KG1 (cell line): Measurements from ENCODE around the gene FEM1A.
"Not testable (repeated sequence)": the region's sequence is repeated elsewhere in the genome, so short reads cannot be mapped to it uniquely, and the experiment has no call there.

Source experiments
- DNase-seq: peaks from one replicate; lab custom pipeline; 2025; lab: John Stamatoyannopoulos, UW

Gene FEM1A

DNA sequence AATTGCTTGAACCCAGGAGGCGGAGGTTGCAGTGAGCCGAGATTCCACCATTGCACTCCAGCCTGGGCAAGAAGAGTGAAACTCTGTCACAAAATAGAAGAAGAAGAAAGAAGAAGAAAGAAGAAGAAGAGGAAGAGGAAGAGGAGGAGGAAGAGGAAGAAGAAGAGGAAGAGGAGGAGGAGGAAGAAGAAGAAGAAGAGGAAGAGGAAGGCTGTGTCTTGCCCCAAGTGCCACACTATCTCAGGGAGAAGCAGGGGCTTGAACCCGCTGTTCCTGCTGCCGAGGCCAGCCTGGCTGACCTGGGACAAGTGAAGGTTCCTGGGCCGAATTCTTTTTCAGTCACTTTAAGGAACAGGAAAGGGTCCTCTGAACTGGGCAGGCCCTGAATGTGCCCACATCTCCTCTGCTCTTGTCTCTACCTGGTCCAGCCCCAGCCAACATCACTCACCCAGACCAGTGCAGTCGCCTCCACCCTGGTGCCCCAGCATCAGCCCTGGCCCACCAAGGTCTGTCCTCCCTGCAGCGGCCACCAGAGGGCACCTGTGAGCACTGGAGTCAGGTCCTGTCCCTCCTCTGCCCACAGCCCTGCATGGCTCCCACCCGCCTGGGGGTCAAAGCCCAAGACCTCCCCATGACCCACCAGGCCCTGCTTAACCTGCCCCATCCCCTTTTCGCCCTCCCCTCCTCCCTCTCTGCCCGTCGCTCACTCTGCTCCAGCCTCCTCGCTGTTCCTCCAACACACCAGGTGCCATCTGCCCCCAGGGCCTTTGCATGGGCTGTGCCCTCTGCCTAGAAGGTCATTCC, 20.0 kb downstream of the FEM1A start:
- peak; percentile 48 for DNase-seq

GRCh38 chr19:4814625-4815425, 23.3 kb downstream of the FEM1A start:
- DNase-seq, result no peak

DNA sequence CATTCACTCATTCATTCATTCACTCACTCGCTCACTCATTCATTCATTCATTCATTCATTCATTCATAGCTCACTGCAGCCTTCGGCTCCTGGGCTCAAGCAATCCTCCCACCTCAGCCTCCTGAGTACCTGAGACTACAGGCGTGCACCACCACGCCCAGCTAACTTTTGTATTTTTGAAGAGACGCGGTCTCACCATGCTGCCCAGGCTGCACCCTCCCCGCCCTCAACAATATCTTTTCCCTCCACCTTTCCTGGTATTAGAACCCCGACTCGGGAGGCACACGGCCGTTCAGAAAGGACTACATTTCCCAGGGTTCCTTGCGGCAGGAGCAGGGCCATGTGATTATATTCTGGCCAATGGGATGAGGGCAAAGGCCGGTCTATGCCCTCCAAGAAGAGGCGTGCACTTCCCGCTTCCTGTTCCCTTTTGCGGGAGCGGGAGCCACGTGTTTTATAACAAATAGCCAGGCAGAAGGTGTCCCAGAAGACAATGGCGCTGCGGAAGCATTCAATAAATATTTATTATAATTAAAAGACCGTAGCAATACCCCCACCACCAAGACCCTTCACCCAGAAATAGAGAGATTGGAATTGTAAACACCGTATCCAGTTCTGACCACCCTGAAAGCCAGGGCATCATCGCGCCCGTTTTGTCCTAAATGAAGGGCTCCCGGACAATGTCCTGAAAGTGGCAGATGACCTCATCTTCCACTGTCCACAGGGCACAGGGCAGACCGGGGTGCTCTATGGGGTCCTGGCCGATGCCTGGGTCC, 24.1 kb downstream of the FEM1A start:
- DNase-seq, result no peak

GRCh38 chr19:4816202-4816949, 24.8 kb downstream of the FEM1A start:
- DNase-seq, result no peak

DNA sequence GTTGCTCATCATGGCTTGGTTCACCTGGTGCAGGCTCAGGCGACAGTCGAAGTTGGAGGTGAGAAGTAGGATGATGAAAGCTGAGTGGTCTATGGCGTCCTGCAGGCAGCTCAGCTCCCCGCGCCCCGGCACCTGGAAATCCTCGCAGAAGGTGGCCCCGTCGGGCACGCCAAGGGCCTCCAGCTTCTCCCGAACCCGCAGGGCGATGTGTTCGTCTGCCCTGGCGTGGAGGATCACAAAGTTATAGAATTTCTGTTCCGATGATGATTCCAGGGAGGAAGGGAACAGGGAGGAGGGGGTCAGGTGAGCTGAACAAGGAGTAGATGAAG, 25.4 kb downstream of the FEM1A start:
- no peak for DNase-seq

DNA sequence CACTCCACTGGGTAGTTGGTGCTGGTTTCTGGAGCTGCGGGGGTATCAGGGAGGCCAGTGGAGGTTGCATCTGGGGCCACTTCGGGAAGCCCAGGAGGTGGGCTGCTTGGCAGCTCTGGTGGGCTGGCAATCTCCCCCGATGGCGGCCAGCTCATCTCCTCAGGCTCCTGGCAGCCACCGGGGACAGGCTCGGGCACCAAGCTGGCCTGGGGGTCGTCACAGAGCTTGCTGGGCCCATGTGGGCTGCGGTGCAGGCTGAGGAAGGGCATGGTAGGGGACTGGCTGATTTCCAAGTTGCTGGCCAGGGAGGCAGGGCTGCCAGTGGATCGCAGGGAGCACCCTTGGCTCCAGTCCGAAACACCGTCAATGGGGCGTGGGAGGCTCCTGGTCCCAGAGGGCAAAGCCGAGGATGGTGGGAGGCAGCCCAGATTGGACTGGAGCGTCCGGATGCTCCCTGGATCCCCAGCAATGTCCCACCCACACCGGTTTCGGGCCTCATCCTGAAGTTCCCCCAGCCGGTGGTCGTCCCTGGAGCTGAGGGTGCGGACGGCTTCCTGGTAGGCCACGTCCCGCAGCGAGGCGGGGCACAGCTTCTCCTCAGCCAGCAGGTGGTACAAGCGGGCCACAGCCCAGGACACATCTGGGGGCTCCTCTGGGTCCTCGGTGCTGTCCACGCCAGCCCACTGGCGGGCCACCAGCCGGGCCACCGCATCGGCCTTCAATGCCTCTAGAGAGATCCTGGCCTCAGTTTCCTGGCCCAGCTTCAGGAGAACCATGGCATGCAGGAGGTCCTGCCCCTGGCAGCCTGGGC, 26.1 kb downstream of the FEM1A start:
- DNase-seq, result no peak

DNA sequence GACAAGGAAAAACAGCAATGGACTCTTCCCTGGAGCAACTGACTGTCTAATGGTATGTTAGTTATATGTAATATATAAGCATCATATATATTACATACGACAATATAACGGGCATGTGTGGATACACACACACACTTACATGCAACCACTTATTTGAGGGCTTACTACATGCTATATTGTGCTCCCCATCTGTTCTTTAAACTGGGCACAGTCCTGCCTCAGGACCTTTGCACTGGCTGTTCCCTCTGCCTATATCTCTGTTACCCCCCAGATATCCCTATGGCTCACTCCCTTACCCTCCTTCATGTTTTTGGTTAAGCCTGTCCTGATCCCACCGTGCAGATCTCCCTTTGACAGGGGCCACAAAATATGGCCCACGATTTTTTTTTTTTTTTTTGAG, 29.7 kb downstream of the FEM1A start:
- no peak for DNase-seq

GRCh38 chr19:4822354-4822753, 30.8 kb downstream of the FEM1A start:
- not testable (repeated sequence) for DNase-seq

DNA sequence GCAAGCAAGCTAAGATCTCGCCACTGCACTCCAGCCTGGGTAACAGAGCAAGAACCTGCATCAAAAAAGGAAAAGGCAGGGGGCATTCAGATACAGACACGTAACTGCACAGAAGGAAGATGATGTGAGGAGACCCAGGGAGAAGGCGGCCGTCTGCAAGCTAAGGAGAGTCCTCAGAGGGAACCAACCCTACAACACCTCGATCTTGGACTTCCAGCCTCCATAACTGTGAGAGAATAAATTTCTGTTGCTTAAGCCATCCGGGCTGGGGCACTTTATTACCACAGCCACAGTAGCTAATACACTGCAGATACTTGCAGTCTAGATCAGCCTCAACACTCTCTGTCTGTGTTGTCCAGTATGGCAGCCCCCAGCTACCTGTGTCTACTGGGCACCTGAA, 32.0 kb downstream of the FEM1A start:
- no peak for DNase-seq

DNA sequence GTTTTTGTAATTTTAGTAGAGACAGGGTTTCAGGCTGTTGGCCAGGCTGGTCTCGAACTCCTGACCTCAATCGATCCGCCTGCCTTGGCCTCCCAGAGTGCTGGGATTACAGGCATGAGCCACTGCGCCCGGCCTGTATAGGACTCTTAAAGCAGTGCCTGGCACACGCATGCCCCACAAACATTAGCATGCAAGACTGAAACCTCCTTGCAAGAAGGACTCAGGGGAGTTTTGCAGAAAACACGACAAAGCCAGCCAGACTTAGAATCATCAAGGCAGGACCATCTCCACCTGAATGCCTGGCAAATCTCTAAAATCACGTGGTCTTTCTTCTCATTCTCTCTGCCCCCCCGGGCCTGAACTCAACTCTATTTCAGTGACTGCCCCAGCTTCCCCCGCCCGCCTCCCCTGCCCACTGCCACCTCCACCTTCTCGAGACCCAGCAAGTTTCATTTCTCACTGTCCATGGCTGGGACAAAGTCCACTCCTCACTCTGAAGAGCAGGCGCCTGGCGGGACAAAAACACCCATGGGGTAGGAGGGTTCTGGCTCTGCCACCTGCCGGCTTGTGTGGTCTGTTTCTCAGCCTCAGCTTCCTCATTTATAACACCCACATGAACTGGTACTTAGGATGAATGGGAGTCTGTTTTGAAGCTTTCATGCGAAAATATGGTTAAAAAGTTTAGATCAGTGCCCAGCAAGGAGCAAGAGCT, 37.6 kb downstream of the FEM1A start:
- no peak for DNase-seq

DNA sequence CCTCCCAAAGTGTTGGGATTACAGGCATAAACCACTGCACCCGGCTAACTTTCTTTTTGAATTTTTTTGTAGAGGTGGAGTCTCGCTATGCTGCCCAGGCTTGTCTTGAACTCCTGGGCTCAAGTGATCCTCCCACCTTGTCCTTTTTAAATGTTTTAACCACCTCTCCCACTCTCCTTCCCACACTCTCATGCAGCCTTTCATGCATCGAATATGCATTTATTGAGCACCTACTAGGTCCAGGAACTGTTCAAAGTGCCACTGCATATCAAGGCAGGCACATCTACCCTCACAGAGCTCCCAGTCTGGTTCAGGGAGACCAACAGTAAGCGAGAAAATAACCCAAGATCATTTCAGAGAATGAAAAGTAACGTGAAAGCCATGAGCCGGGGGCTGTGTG, 38.8 kb downstream of the FEM1A start:
- DNase-seq, result no peak

- no peak for DNase-seq
Observed at GRCh38 chr19:4830768-4831265, 39.3 kb downstream of the FEM1A start.

- peak; percentile 33 for DNase-seq
Observed at GRCh38 chr19:4831304-4831978, 39.9 kb downstream of the FEM1A start, which contains the start of gene TICAM1. Gene TICAM1 (minus strand): TSS chr19:4831712. CDS start chr19:4818377, 13,335 bp downstream.

- DNase-seq, result not testable (repeated sequence)
Observed at GRCh38 chr19:4831979-4832340, 40.4 kb downstream of the FEM1A start.

DNA sequence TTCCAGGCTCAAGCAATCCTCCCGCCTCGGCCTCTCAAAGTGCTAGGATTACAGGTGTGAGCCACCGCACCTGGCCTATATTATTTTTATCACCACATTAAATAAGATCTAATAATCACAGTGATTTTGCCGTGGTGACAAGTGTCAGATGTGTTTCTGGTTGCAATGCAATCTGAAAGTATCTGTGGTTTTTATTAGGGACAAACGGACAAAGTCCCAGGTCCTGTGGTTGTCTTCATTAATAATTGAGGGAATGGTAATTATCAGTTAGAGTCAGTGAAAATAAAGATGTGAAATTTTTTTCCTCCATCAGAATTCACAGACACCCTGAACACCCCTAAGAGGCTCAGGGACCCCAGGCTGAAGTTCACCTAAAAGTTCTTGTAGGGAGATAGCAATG, 41.2 kb downstream of the FEM1A start:
- no peak for DNase-seq

DNA sequence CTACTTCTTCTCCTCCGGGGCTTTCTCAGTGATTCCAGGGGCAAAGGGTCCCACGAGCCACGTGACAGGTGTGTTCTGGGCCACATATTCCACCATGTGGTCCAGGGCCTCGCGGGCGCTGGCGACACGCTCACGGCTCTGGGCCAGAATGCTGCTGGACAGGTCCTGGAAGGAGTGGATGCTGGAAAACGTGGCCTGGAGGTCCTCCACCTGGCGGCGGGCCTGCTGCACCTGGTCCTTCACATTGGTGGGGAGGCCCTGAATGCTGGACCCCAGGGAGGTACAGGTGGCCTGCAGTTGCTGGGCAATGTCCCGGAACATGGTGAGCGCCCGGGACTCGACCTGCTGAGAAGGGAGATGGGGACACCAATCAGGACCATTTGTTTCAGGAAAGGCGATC, 47.7 kb downstream of the FEM1A start:
- no peak for DNase-seq

DNA sequence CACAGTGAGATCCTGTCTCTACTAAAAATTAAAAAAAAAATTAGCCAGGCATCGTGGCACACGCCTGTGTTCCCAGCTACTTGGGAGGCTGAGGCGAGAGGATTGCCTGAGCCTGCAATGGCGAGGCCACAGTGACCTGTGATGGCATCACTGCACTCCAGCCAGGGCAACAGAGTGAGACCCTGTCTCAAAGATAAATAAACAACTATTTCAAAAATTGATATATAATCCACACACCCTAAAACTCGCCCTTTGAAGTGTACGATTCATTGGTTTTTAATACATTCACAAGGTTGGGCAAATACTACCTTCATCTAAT, 52.1 kb downstream of the FEM1A start:
- no peak for DNase-seq

- DNase-seq, result no peak
Observed at GRCh38 chr19:4844348-4845179, 53.0 kb downstream of the FEM1A start.

- DNase-seq, result not testable (repeated sequence)
Observed at GRCh38 chr19:4845975-4846374, 54.4 kb downstream of the FEM1A start.
